ELR (cell line): Measurements from ENCODE around the gene MOGAT2.
A peak's percentile ranks its signal among the peaks of the same experiment; 100 is the strongest.

Experiments
- DNase-seq: peaks from one replicate; pipeline ENCODE4 v3.0.0-alpha.2; 2015; ENCODE audit warnings: low read depth

MOGAT2 gene

GRCh38 chr11:75759832-75760231 is 42.2 kb downstream of the MOGAT2 start:
- DNase-seq: no peak

DNA sequence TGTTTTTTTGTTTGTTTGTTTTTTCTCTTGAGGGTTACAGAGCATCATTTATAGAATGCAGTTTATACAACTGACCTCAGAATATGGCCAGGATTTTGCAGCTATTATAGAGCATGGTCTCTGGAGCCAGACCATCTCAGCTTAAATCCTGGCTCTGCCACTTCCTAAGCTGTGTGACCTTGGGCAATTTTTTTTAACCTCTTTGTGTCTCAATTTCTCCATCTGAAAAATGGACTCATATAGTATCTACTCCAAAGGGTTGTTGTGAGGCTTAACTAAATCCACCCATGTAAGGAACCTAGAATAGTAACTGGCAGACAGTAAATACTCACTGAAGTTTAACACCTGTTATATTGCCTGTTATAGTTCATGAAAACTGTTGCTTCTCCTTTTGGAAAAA is 42.6 kb downstream of the MOGAT2 start:
- no peak for DNase-seq

DNA sequence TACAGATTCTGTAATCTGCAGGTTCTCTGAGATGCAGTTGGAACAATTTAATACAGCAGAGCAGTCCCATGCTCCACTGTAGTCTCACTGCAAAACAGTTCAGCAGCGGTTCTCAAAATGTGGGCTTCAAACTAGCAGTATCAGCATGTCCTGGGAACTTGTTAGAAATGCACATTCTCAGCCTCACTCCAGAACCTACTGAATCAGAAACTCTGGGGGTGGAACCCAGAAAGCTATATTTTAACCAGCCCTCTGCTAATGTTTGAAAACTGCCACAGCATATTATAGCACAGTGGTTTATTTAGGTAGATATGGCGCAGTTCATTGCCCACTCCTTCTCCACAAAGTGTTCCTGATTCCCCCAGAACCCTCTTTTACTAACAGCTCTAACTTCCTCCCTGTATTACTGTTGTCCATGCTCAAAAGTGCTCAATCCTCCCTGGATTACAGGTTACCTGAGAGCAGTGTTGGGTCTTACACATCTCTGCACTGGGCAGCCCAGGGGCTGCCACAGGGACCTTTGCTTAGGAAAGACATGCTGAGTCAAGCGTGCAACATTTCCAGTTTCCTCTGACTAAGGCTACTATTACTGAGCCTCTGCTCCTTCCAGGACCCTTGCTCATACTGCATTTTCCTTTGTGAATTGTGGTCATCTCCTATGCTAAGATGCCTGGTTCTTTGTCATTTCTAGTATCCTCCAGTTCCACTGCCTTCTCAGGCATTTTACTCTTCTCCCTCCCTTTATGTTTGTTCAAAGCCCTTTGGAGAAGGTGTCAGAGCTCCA is 43.3 kb downstream of the MOGAT2 start:
- DNase-seq: peak; percentile 91

- no peak for DNase-seq
These were observed 44.5 kb downstream of the MOGAT2 start for GRCh38 chr11:75762158-75762557.

GRCh38 chr11:75762885-75763284 is 45.2 kb downstream of the MOGAT2 start:
- DNase-seq: no peak

DNA sequence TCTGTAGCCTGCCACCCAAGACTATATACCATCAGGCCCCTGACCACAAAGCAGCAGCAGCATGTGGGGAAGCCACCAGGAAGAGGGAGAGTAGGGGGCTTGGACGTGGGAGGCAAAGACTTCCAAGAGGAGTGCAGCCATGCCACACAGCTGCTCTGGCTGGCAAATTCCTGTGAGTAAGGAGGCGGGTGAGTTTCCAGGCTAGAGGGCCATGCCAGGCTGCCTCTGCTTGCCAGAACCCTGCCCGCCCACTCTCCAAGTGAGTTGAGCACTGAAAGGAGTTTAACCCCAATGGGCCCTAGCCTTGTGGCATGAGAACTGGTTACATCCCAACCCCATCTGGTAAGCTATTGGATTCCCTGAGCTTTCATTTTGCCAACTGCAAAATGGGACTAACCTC is 46.2 kb downstream of the MOGAT2 start:
- no peak for DNase-seq

GRCh38 chr11:75765116-75765515 is 47.5 kb downstream of the MOGAT2 start:
- no peak for DNase-seq

GRCh38 chr11:75766443-75767227 is 49.0 kb downstream of the MOGAT2 start:
- DNase-seq: no peak

- DNase-seq: no peak
These were observed 49.6 kb downstream of the MOGAT2 start for GRCh38 chr11:75767228-75767572.

DNA sequence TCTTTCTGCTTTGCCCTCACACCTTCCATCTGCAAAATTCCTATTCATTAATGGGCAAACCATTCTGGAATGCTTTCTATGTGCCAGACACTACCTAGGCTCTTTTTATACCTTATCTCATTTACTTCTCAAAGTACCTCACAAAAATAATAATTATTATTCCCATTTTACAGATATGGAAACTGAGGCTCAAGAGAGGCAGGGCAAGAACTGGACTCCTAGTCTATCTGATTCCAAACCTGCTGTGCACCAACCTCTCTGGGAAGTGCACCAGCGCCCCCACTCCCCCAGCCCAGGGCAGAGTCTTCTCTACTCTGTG is 50.1 kb downstream of the MOGAT2 start:
- no peak for DNase-seq

DNA sequence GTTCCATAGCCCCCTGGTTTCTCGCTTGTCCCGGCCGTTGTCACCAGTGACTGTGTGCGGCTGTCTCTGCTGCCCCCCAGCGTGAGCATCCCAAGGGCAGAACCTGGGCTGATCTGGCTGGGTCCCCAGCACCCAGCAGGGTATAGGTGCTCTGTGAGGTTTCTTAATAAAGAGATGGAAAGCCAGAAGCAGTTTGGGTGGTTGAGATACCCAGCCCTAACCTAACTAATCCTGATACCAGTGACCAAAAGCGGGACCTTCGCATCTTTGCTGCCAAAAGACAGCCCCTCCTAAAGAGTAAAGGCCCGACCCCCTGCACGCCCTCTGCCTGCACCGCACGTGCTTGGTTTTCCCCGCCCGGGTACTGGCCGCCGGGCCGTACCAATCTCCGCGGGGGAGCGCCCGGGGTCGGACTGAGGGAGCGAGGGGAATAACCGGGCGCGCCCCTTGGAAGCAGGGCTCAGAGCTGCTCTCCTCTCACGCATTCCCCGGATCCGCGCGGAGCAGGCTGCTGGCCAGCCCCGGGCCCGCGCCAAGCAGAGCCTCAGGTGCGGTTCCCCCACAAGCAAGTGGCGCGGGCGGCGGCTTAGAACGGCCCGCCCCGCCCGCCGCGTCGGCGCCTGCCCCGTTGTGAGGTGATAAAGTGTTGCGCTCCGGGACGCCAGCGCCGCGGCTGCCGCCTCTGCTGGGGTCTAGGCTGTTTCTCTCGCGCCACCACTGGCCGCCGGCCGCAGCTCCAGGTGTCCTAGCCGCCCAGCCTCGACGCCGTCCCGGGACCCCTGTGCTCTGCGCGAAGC is 50.7 kb downstream of the MOGAT2 start, which contains the start of gene DGAT2:
Gene DGAT2, plus strand, starts transcription at position 667 of the 797 bp plus-strand sequence. CDS start 214 bp downstream, outside the sequence.
- peak; percentile 78 for DNase-seq

GRCh38 chr11:75768909-75769771 is 51.5 kb downstream of the MOGAT2 start:
- no peak for DNase-seq

- DNase-seq: no peak
These were observed 52.5 kb downstream of the MOGAT2 start for GRCh38 chr11:75770102-75770501.

DNA sequence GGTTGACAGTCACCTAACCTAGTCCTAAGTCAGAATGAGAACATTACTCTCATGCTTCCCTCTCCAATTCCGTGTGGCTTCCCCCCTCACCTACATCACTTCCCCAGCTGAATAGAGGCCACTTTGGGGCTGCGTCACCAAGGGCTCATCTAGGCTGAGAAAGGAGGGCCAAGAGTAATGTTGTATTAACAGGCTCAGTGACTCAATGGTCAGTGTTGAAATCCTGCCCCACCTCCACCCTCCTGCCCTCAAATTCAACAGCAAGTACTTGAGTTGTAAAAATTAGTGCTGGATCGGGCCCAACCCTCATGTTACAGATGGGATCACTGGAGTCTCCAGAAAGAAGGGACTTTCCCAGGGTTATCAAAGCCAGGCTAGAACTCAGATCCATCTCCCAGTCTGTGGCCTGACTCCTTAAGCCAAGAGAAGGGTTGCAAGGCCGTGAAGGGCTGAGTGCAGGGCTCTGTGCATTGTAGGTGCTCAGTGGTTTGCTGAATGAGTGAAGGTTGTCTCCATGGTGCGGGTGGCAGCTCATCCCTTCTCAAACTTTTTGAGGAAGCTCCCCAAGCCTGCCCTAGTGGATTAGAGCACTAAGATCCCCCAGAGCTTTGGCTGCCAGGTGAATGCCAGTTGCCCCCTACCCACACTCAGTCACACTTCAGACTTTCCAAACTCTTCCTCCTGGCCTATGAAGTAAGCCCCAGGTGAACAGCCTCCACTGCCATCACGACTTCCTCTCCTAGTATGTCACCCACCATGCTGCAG is 54.2 kb downstream of the MOGAT2 start:
- DNase-seq: peak; percentile 83

- peak; percentile 18 for DNase-seq
These were observed 56.1 kb downstream of the MOGAT2 start for GRCh38 chr11:75773595-75774353.

- no peak for DNase-seq
These were observed 57.4 kb downstream of the MOGAT2 start for GRCh38 chr11:75775056-75775455.

DNA sequence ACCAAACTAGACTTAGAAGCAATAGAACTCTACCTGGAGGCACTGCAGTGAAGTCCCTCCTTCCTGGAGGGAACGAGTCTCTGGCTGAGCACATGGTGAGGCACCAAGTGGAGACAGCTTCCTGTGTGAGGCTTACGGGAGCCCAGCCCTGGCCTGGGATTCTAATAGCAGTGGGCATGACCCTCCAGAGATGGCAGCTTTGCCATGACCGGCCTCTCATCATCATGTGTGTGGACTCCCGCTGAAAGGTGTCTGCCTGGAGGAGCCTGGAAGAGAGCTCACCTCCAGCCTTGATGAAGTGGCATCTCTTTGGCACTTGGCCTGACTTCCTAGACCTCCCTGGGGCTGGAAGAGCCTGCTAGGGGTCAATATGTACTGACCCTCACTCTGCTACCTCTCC is 58.9 kb downstream of the MOGAT2 start:
- no peak for DNase-seq

GRCh38 chr11:75777461-75778110 is 59.9 kb downstream of the MOGAT2 start:
- DNase-seq: peak; percentile 60

GRCh38 chr11:75778962-75779361 is 61.3 kb downstream of the MOGAT2 start:
- DNase-seq: no peak

GRCh38 chr11:75779960-75780359 is 62.3 kb downstream of the MOGAT2 start:
- no peak for DNase-seq
